Bronchial epithelial cell (primary cell): ENCODE results near the gene ZNF197. TPM values are rescaled to one million over a fixed set of nuclear protein-coding genes. Genes with fewer than 3 reads are reported as not detected.
"Not testable (repeated sequence)": the region's sequence is repeated elsewhere in the genome, so short reads cannot be mapped to it uniquely, and the experiment has no call there.

Experiments
- DNase-seq: peaks from one replicate; pipeline ENCODE4 v3.0.0-alpha.2; 2010; ENCODE audit warnings: low read depth
- FAIRE-seq: peaks from 2 replicates; lab custom pipeline; 2011; peaks lifted over from hg19 to GRCh38; lab: Jason Lieb, UNC
- H3K27me3 ChIP-seq: 2 replicates; pipeline ENCODE4 v1.5.1; 2011; ENCODE audit warnings: low read length; ENCODE audit not compliant: control insufficient read depth, insufficient read depth
- H3K36me3 ChIP-seq: 2 replicates; pipeline ENCODE4 v1.5.1; 2011; ENCODE audit warnings: low read length; ENCODE audit not compliant: control insufficient read depth, insufficient read depth
- H3K4me3 ChIP-seq: 2 replicates; pipeline ENCODE4 v1.5.1; 2011; ENCODE audit warnings: mild to moderate bottlenecking, low read depth, low read length, control low read depth
- CTCF ChIP-seq: IDR thresholded peaks from 2 replicates; pipeline ENCODE4 v1.5.1; 2011; ENCODE audit warnings: mild to moderate bottlenecking, moderate library complexity, low read length, control low read depth, inconsistent platforms; ENCODE audit not compliant: insufficient read depth, severe bottlenecking
- total RNA-seq: library from RNA; depleted of rRNA; stranded (reverse); fragments of >200 nt; gene quantifications from 2 replicates; pipeline ENCODE4 v1.2.1, GENCODE V29; 2014

Gene ZNF197
- total RNA-seq, 1 donor from 2014 or later: 17.6 TPM

GRCh38 chr3:44659434-44659833 is 34.6 kb downstream of the ZNF197 start:
- H3K36me3 ChIP-seq: peaks cover 17% of the 10 kb centered on the region
- FAIRE-seq: peak; percentile 66

GRCh38 chr3:44661189-44661588 is 36.4 kb downstream of the ZNF197 start:
- FAIRE-seq (no peak), DNase-seq (peak; percentile 3)
- H3K36me3 ChIP-seq: peaks cover 17% of the 10 kb centered on the region
- no peak overlapping the region for H3K4me3 ChIP-seq
- TF ChIP-seq CTCF: peak; percentile 22
- H3K27me3 ChIP-seq: no peaks in the 10 kb centered on the region

More at GRCh38 chr3:44659434-44659833, 34.6 kb downstream of the ZNF197 start:
- DNase-seq: no peak
- no peak overlapping the region for H3K4me3 ChIP-seq
- TF ChIP-seq CTCF: no peak
- no peaks in the 10 kb centered on the region for H3K27me3 ChIP-seq

- Histone ChIP-seq H3K36me3 (peaks cover 4% of the 10 kb centered on the region), H3K27me3 (no peaks in the 10 kb centered on the region), H3K4me3 (no peak overlapping the region)
- no peak for TF ChIP-seq CTCF
- FAIRE-seq: no peak
- DNase-seq: no peak
Observed at GRCh38 chr3:44665173-44665572, 40.3 kb downstream of the ZNF197 start.

GRCh38 chr3:44666346-44666745 is 41.5 kb downstream of the ZNF197 start:
- no peak for DNase-seq
- no peak for TF ChIP-seq CTCF
- FAIRE-seq: no peak
- Histone ChIP-seq H3K36me3 (no peaks in the 10 kb centered on the region), H3K27me3 (no peaks in the 10 kb centered on the region), H3K4me3 (no peak overlapping the region)

GRCh38 chr3:44669760-44670159 is 44.9 kb downstream of the ZNF197 start:
- no peak for FAIRE-seq

GRCh38 chr3:44673466-44673865 is 48.6 kb downstream of the ZNF197 start:
- H3K36me3 ChIP-seq, FAIRE-seq, H3K4me3 ChIP-seq, DNase-seq, H3K27me3 ChIP-seq: not testable (repeated sequence)

More at GRCh38 chr3:44669760-44670159, 44.9 kb downstream of the ZNF197 start:
- Histone ChIP-seq H3K36me3 (no peaks in the 10 kb centered on the region), H3K27me3 (no peaks in the 10 kb centered on the region), H3K4me3 (no peak overlapping the region)
- no peak for TF ChIP-seq CTCF
- no peak for DNase-seq
